Breast epithelium (tissue), 4 donors: ENCODE measurements around the gene ERO1B. TPM values are rescaled to one million over a fixed set of nuclear protein-coding genes. Genes with fewer than 3 reads are reported as not detected.

Experiments used
- DNase-seq, 2 donors: peaks; one replicate each; pipeline ENCODE4 v3.0.0-alpha.2; 2019; ENCODE audit warnings: low spot score in 2 of 2
- H3K27ac ChIP-seq, 2 donors: fragments of 200-600 bp; sonication (generic) in 1 of 2; one replicate each; pipeline ENCODE4 v1.5.1; 2016 to 2019; ENCODE audit warnings: mild to moderate bottlenecking in 1 of 2
- H3K27me3 ChIP-seq, 2 donors: fragments of 200-600 bp; sonication (generic) in 1 of 2; one replicate each; pipeline versions ENCODE4 v1.5.1 to v1.6.0; 2017 to 2019; ENCODE audit warnings: control low read depth in 1 of 2, mild to moderate bottlenecking in 1 of 2
- H3K36me3 ChIP-seq: fragments of 200-600 bp; one replicate; pipeline ENCODE4 v1.5.1; 2019
- H3K4me1 ChIP-seq, 2 donors: fragments of 200-600 bp; sonication (generic); one replicate each; pipeline ENCODE4 v1.5.1; 2016 to 2019; ENCODE audit warnings: control low read depth in 1 of 2
- H3K4me3 ChIP-seq, 3 donors: fragments of 200-600 bp; sonication (generic); 1 replicate in 2 of 3; 2 replicates in 1 of 3; pipeline ENCODE4 v1.5.1; 2016 to 2019; ENCODE audit warnings: mild to moderate bottlenecking in 3 of 3, moderate library complexity in 2 of 3
- H3K9me3 ChIP-seq, 2 donors: fragments of 200-600 bp; sonication (generic) in 1 of 2; one replicate each; pipeline ENCODE4 v1.5.1; 2016 to 2019; ENCODE audit warnings: control low read depth in 1 of 2
- CTCF ChIP-seq, 3 donors: fragments of 450-650 bp; IDR thresholded peaks; one replicate each; pipeline ENCODE4 v1.5.1; 2016 to 2017; ENCODE audit warnings: antibody characterized with exemption in 3 of 3, mild to moderate bottlenecking in 3 of 3, moderate library complexity in 3 of 3
- POLR2A ChIP-seq: fragments of 450-650 bp; IDR thresholded peaks from one replicate; pipeline ENCODE4 v1.6.1; 2016; ENCODE audit warnings: antibody characterized with exemption, mild to moderate bottlenecking, moderate library complexity
- POLR2AphosphoS5 ChIP-seq, 3 donors: sonication (generic); formaldehyde crosslinking; IDR thresholded peaks; one replicate each; pipeline ENCODE4 v1.6.1; 2017; ENCODE audit warnings: antibody characterized with exemption in 3 of 3
- intact Hi-C: fragments of 100-400 bp; cut with DNase I; formaldehyde crosslinking; loops from one replicate; pipeline ENCODE4 v1.15.1; 2023; ENCODE audit warnings: low total_unique reads
- total RNA-seq, 3 donors: library from RNA; depleted of rRNA; stranded (reverse); fragments of >200 nt; gene quantifications; one replicate each; pipeline ENCODE4 v1.1.0, GENCODE V29; 2016

The ERO1B gene
- total RNA-seq, 3 donors from 2014 or later = 9.0 to 23.1 (median 17.0) TPM

- Histone ChIP-seq H3K27me3 (no peaks in the 10 kb centered on the region), H3K4me3 (no peak overlapping the region), H3K4me1 (no peaks in the 10 kb centered on the region), H3K27ac (no peak overlapping the region), H3K36me3 (no peaks in the 10 kb centered on the region), H3K9me3 (peaks cover 11% of the 10 kb centered on the region in 2 donors)
- intact Hi-C loops = no loop called here
- no peak for DNase-seq
- no peak for TF ChIP-seq POLR2AphosphoS5 (IDR thresholded peaks at IDR 0.05)
- no peak for TF ChIP-seq CTCF (IDR thresholded peaks at IDR 0.05)
- no peak for TF ChIP-seq POLR2A
Measured at GRCh38 chr1:236166041-236166440, 115.7 kb downstream of the ERO1B start.

Other genes with a start within 250 kb of the ERO1B start
- gene NID1, start 216.9 kb downstream of the ERO1B start, total RNA-seq = 100 to 1,000 TPM in 2 of 3 donors, 10 to 100 TPM in 1; 60.3 to 288 (median 154) TPM
- 10 to 100 TPM; 24.1 to 29.6 (median 25.6) TPM for gene GPR137B, start 139.4 kb downstream of the ERO1B start, total RNA-seq
- gene EDARADD, start 112.3 kb upstream of the ERO1B start, total RNA-seq = 10 to 100 TPM in 2 of 3 donors, under 1 TPM in 1; 0.32 to 27.1 (median 20.3) TPM
- 100 to 1,000 TPM in 1 of 3 donors, 10 to 100 TPM in 2; 70.2 to 119 (median 96.4) TPM for gene LGALS8, start 242.0 kb upstream of the ERO1B start, total RNA-seq